ENCODE measurements around the gene GPD1L.
"Not testable (repeated sequence)": the region's sequence is repeated elsewhere in the genome, so short reads cannot be mapped to it uniquely, and the experiment has no call there.

The GPD1L gene

DNA sequence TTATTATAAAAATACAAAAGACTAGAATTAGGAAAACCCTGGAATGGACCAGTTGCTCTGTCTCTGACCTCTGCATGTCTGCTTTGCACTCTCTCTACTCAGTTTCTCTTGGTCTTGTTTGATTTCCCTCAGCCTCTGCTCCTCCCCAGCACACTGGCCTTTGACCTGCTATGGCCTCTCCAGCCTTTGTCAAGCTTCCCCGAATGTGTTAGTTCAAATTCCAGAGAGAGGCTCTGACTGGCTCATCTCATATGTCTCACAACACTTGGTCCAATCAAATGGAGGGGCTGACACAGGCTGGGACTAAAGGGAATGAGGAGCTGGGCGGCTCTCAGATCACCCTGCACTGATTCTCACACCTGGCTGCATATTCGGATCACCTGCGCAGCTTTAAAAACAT, 79.7 kb downstream of the GPD1L start:
- no peak for DNase-seq

DNA sequence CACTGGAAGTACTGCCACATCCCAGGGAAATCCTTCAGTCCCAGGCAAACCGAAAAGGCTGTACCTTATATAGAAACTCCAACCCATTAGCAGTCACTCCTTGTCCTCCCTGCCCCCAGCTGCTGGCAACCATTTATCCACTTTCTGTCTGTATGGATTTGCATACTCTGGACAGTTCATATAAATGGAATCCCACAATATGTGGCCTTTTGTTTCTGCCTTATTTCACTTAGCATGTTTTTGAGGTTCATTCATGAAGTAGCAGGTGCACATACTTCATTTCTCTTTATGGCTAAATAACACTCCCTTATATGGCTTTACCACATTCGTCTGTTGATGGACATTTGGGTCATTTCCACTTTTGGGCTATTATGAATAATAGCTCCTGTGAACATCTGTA, 80.5 kb downstream of the GPD1L start:
- DNase-seq = no peak

DNA sequence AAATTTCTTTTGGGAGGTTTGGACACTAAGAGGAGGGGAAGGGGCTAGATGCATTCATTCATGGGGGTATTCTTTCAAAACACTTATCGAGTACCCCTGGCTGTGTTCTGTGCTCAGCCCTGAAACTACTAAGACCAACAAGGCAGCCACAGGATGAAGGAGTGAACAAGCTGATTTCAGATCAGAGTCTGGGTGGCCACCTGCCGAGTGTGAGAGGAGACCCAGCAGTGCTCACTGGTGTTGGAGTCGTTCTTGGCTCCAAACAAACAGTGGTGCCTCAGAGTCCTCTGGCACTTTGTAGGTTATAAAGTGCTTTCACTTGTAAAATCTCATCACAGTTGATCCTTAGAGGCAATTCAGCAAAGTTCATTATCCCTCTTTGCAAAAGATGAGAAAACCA, 83.3 kb downstream of the GPD1L start:
- DNase-seq = no peak

DNA sequence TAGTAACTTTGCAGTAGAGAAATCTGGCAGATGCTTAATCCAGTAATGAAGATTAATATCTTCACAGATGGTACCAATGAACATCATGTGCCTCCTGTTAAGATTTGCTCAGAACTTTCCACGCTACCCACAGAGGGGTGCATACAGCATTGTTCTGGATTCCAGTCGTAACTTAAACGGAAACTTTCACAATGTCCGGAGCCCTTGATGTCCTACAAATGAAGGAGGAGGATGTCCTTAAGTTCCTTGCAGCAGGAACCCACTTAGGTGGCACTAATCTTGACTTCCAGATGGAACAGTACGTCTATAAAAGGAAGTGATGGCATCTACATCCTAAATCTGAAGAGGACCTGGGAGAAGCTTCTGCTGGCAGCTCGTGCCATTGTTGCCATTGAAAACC, 84.1 kb downstream of the GPD1L start:
- not testable (repeated sequence) for DNase-seq

DNA sequence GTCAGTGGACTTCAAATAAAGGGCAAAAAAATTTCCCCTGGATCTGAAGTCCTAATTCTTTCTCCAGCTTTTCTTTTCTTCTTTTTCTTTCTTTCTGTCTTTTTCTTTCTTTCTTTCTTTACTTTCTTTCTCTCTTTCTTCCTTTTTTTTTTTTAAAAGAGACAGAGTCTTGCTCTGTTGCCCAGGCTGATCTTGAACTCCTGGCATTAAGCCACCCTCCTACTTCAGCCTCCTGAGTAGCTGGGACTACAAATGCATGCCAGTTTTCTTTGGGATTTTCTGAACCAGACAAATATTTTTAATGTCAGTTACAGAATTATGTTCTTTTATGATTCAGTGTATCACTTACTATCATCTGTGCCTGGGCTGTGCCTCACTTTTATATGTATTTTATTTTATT, 86.7 kb downstream of the GPD1L start:
- DNase-seq = no peak

DNA sequence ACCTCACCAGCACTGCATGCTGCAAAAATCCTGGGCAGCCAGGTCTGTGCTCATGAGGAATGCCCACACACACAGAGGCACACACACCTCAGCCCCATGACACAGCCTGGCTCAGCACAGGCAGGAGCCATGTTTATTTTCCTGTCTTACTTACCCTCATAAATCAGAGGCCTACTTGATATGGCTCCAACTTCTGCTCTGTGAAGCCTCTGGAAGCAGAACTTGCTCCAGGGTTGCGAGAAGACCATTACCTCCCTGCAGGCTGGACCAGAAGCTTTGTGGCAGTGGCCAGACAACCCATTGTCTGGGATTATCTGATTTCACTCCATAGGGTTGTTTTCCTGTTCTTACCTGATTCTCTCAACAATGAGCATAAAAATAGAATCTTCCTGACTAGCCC, 88.2 kb downstream of the GPD1L start:
- no peak for DNase-seq

DNA sequence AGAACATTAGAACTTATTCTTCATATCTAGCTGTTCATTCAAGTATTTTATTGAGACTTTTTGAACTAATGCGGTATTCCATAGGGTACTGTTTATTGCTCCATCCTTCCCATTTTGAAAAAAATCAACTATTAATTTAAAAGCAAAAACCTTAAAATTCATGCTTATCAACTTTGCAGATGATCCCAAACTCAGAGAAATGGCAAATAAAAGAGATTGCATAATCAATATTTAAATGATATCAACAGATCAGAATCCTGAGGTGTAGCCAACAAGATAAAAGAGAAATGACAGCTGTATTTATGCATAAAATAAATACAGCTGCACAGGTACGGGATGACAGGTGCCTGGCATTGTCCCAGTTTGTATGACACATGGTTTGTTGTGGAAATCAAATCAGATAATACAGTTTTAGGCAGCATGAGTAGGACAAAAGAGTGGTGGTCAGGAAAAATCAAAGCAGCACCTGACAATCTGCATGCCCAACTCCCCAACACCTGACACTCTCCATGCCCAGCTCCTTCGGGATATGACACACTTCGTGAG, 89.6 kb downstream of the GPD1L start:
- no peak for DNase-seq

DNA sequence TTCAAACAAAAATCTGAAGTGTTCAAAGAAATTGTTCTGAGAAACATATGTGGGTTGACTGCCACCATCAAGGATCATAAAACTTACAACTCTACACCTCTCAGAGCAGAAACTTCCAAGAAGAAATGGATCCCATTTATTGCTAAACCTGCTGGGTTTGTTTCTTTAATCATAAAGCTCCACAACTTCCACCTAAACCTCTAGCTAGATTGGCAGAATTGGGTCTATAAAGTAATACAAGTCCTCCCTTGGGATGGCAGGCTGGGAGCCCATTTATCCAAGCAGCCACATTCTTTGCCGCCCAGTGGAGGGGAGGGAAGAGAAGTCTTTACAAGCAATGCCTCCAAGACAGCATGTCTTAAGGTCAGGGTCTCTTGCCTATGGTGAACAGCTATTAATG, 91.6 kb downstream of the GPD1L start:
- DNase-seq = no peak

DNA sequence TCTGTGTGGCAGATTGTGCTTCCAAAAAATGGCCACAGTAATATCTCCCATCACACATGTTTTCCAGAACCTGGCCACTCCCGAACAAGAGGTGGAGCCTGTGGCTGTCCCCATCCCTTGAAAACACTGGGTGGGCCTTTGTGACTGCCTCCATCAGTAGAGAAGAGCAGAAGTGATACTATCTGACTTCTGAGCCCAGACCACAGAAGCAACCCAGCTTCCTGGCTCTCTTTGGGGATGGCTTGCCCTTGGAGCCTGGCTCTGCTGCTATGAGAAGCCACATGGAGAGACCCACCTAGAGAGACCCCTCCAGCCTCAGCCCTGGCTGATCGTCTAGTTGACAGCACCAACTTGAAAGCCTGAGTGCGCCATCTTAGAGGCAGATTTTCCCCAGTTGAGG, 92.3 kb downstream of the GPD1L start:
- no peak for DNase-seq

DNA sequence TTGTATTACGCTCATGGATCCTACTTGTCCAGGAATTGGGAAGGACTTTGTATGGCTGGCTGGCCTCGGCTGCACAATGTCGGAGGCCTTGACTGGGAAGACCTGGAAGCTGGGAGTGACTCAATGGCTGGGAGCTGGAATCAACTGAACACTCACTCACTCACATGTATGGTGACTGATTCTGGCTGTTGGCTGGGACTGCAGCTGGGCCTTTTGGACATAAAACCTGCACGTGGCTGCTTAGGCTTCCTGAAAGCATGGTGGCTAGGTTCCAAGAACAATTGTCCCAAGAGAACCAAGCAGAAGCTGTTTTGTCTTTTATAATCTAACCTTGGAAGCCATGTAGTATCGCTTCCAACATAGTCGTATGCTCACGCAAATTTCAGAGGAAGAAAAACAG, 94.1 kb downstream of the GPD1L start:
- no peak for DNase-seq

DNA sequence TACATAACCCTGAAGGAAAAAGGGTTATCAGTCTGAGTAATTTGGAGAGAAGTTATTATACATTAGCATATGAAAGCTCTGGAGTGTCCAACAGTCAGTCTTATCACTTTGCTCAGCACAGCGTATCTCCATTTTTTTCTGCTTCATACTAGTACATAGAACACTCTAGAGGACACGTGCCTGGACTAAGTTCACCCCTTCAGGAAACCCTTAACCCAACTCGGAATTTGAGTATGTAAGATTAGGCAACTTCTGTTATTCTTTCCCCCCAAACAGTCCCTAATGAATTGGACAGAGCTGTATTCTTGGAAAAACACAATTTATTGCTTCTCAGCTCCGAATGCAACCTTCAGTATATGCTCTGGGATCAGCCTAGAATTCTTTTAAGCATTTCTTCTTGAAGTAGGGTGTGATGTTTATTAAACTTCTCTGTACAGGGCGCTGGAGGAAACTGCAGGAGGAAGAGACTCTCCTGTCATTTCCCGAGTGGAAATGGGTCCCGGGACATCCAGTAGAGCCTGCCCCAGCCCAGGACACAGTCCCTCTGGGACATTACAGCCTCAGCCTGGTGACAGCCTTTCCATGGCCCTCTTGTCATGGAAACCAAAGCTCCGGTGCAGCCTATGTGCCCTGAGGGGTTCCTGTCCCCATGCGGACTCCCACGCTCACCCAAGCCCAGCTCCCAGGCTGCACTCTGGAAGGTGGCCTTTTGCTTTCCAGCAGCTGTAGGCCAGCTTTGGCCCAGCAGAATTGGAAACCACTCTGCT, 94.8 kb downstream of the GPD1L start:
- no peak for DNase-seq

DNA sequence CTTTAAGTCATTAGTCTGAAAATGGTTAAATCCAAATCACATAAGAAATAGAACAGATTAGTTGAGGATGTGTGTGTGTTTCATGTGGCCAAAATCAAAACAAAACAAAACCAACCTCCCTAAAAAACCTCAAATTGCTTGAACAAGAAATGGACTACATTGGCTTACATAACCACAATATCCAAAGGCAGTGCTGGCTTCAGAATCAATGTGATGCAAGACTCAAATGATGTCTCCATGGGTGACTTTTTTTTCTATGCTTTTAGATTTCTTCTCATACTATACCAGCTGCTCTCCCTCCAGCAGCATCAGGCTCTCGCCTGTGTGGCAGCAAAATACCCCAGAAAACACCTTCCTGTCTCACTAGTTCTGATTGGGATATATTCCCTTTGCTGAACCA, 96.1 kb downstream of the GPD1L start:
- DNase-seq = no peak

DNA sequence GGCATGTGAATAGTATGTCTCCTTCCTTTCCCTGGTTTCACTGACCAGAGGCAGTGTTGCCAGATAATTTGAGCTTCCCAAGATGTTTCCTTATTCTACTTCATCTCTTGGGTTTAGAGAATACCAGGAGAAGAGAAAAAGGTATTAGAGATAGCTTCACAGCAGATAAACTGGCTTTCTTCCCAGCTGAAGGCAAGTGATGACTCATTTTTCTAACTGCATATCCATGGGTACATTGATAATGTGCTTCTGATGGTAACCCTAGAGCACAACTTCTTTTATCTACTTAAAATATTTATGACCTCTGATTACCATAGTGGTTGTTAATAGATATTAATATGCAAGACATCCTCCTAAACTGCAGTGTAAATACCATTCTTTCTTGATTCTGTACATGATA, 97.4 kb downstream of the GPD1L start:
- no peak for DNase-seq

DNA sequence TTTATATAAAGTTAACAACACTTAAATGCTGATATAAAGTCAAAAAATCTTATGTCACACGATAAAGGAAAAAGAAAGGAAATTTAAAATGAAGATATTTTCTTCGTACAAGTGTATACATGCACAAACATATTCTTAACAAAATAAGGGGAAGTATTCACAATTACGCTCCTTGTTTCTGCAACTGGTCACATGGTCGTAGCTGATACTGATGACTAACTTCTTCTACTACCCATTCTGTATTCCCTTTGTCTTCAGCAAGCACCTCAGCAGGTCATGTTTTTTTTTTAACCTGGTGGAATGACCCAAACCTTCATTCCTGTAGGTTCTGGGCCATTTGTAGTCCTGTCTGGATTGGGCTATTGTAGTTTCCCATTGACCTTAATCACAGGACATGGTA, 102.0 kb downstream of the GPD1L start:
- no peak for DNase-seq

DNA sequence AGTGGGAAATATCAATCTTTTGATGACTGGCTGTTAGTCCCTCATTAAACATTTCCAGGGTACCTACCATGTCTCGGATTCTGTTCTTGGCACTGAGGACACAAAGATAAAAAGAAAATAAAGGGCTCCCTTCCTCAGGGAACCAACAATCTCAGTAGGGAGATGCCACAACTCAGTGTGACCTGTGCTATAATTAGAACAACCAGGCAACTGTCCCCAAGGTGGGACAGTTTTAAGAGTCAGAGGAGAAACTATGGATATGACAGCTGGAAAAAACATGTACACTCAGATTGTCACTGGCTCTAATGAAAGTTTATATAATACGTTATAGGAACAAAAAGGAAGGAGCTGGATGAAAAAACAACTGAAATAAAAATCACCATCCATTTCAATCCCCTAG, 108.8 kb downstream of the GPD1L start:
- no peak for DNase-seq

DNA sequence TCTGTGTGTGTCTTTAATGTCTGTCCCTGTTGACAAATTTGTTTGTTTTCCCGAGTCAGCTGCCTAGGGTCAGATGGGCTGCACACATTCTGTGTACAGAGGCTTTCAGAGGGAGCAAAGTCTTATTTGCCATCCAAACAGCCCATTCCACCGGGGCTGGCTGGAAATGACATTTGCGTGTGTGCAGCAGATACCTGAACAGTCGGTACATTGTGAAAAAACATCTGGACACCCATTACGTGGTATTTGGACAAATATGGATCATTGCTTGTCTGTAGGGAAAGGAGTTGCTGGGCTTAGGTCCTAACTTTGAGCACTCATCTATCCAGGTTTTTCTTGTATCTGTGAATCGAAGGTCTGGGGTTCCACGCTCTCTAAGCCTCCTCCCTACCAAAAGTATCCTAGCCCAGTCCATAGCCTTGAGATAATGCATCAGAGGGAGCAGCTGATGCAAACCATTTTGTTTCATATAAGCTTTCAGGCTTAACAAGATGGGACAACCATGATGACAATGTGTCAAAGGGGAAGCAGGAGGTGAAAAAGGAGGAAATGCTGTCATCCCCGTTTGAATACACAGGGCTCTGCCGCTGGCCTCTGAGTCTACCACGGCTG, 109.9 kb downstream of the GPD1L start:
- DNase-seq = no peak

DNA sequence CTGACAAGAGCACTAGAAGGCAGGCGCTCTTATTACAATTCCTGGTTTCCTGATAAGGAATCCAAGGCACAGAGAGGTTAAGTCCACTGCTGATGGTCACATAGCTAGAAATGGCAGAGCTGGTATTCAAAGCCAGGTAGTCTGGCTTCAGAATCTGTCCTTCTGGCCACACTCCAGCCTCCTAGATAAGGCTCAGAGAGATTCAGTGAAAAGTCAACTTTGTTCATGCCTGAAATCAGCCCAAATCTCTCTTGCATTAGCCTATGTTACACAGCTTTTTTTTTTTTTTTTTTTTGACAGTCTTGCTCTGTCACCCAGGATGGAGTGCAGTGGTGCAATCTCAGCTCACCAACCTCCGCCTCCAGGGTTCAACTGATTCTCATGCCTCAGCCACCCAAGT, 110.9 kb downstream of the GPD1L start:
- DNase-seq = no peak
